Suprapubic skin (tissue), 4 donors: Measurements from ENCODE around the gene EPB41L2.

ENCODE experiments used
- CTCF ChIP-seq, 2 donors: fragments of 200-600 bp in 1 of 2; fragments of 450-650 bp in 1 of 2; sonication (generic) in 1 of 2; IDR thresholded peaks; one replicate each; pipeline ENCODE4 v1.5.1; 2016 to 2019; ENCODE audit warnings: antibody characterized with exemption in 2 of 2, mild to moderate bottlenecking in 1 of 2, moderate library complexity in 1 of 2
- EP300 ChIP-seq: sonication (generic); formaldehyde crosslinking; IDR thresholded peaks from one replicate; pipeline ENCODE4 v1.6.1; 2017; ENCODE audit warnings: antibody characterized with exemption
- POLR2A ChIP-seq, 2 donors: fragments of 450-650 bp; IDR thresholded peaks; one replicate each; pipeline ENCODE4 v1.6.1; 2017; ENCODE audit warnings: antibody characterized with exemption in 2 of 2, mild to moderate bottlenecking in 2 of 2, moderate library complexity in 2 of 2
- POLR2AphosphoS5 ChIP-seq, 3 donors: sonication (generic); formaldehyde crosslinking; IDR thresholded peaks; one replicate each; pipeline ENCODE4 v1.6.1; 2017; ENCODE audit warnings: antibody characterized with exemption in 3 of 3

- TF ChIP-seq POLR2A (IDR thresholded peaks at IDR 0.05) (no peak), CTCF (IDR thresholded peaks at IDR 0.05) (no peak), POLR2AphosphoS5 (IDR thresholded peaks at IDR 0.05) (no peak), EP300 (no peak)
Observed at GRCh38 chr6:131080084-131080483, 17.0 kb upstream of the EPB41L2 start.
